Body of pancreas (tissue), 4 donors: ENCODE results near the gene GPC4.

Experiments used
- POLR2A ChIP-seq, 3 donors: fragments of 450-650 bp; IDR thresholded peaks; one replicate each; pipeline ENCODE4 v1.6.1; 2016; ENCODE audit warnings: antibody characterized with exemption in 3 of 3, mild to moderate bottlenecking in 2 of 3
- TF ChIP-seq, protein P1 (sequence below), 7 experiments: fragments of 450-650 bp in 4 of 7; fragments of 200-600 bp in 3 of 7; sonication (generic) in 3 of 7; IDR thresholded peaks; one replicate each; pipeline ENCODE4 v1.5.1; 2016 to 2019; ENCODE audit warnings: antibody characterized with exemption in 7 of 7

DNA sequence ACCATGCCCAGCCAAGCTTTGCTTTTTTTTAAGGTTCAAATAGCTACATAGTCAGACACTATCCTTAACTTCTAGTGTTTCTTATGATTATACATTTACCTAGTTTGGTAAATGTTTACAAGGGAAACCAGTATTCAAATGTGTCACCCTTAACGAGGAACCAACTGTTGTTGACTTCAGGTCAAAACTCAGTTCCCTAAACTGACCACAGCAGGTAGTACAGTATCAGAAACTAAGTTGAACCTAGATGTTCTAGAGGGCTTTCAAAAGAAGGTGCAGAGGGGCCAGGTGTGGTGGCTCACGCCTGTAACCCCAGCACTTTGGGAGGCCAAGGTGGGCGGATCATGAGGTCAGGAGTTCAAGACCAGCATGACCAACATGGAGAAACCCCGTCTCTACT, 11.3 kb downstream of the GPC4 start:
- TF ChIP-seq, protein P1, sequence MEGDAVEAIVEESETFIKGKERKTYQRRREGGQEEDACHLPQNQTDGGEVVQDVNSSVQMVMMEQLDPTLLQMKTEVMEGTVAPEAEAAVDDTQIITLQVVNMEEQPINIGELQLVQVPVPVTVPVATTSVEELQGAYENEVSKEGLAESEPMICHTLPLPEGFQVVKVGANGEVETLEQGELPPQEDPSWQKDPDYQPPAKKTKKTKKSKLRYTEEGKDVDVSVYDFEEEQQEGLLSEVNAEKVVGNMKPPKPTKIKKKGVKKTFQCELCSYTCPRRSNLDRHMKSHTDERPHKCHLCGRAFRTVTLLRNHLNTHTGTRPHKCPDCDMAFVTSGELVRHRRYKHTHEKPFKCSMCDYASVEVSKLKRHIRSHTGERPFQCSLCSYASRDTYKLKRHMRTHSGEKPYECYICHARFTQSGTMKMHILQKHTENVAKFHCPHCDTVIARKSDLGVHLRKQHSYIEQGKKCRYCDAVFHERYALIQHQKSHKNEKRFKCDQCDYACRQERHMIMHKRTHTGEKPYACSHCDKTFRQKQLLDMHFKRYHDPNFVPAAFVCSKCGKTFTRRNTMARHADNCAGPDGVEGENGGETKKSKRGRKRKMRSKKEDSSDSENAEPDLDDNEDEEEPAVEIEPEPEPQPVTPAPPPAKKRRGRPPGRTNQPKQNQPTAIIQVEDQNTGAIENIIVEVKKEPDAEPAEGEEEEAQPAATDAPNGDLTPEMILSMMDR (IDR thresholded peaks at IDR 0.05): no peak
- no peak for TF ChIP-seq POLR2A (IDR thresholded peaks at IDR 0.05)
